SH-SY5Y (cell line): Measurements from ENCODE around the gene HTT.

Experiments used
- GATA2 ChIP-seq: IDR thresholded peaks from 2 replicates; pipeline ENCODE4 v1.6.1; 2011; ENCODE audit warnings: mild to moderate bottlenecking, low read depth, low read length
- GATA3 ChIP-seq: IDR thresholded peaks from 2 replicates; pipeline ENCODE4 v1.6.1; 2011; ENCODE audit warnings: low read depth, mild to moderate bottlenecking, low read length, moderate library complexity

DNA sequence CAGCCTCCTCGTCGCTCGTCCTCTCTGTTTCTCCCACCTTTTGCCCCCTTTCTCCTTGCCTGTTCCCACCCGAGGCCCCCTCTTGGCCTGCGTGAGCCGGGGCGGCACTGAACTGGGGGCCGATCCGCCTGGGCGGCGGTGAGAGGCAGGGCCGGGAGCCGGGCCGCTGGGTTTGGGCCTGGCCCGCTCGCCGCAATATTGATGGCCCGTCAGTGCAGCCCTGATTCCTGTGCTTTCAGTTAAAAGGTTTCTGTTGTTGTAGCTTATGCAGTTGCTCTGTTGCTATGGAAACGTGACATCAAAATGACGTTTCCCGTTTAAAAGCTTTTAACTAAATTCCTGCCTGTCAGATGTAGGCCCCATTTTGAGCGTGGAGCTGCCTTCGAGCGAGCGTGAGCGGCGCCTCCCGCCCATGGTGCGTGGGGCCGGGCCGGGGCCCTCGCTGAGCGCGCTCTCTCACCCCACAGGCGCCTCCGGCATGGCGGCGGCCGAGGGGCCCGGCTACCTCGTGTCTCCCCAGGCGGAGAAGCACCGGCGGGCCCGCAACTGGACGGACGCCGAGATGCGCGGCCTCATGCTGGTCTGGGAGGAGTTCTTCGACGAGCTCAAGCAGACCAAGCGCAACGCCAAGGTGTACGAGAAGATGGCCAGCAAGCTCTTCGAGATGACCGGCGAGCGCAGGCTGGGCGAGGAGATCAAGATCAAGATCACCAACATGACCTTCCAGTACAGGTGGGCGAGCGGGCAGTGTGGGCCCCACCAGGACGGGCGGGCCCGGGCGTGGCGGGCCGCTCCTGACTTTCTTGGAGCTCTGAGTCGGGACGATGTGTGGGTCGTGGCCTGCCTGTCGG is 174.6 kb downstream of the HTT start, which contains the start of gene MSANTD1:
- no peak for TF ChIP-seq GATA2
- no peak for TF ChIP-seq GATA3
